Gastroesophageal sphincter (tissue), 3 donors: ENCODE results near the gene PIGR.

Experiments
- CTCF ChIP-seq, 4 experiments: fragments of 200-600 bp in 2 of 4; fragments of 450-650 bp in 2 of 4; sonication (generic) in 1 of 4; IDR thresholded peaks; one replicate each; pipeline ENCODE4 v1.5.1; 2017 to 2019; ENCODE audit warnings: antibody characterized with exemption in 4 of 4, mild to moderate bottlenecking in 2 of 4, moderate library complexity in 2 of 4
- EP300 ChIP-seq: sonication (generic); formaldehyde crosslinking; IDR thresholded peaks from one replicate; pipeline ENCODE4 v1.6.1; 2017; ENCODE audit warnings: antibody characterized with exemption, mild to moderate bottlenecking
- POLR2A ChIP-seq, 2 donors: fragments of 450-650 bp; IDR thresholded peaks; one replicate each; pipeline ENCODE4 v1.6.1; 2017; ENCODE audit warnings: antibody characterized with exemption in 2 of 2, mild to moderate bottlenecking in 2 of 2, moderate library complexity in 1 of 2

- no peak for TF ChIP-seq POLR2A (IDR thresholded peaks at IDR 0.05)
- TF ChIP-seq CTCF (IDR thresholded peaks at IDR 0.05): no peak
- TF ChIP-seq EP300: no peak
Measured at GRCh38 chr1:206931709-206932108, 14.6 kb downstream of the PIGR start.
